Lower leg skin (tissue), 4 donors: ENCODE measurements around the gene IL23A. TPM values are rescaled to one million over a fixed set of nuclear protein-coding genes. Genes with fewer than 3 reads are reported as not detected.

ENCODE experiments used
- DNase-seq, 2 donors: peaks; one replicate each; pipeline ENCODE4 v3.0.0-alpha.2; 2019; ENCODE audit warnings: low spot score in 2 of 2
- H3K4me3 ChIP-seq: fragments of 200-600 bp; sonication (generic); 2 replicates; pipeline ENCODE4 v1.5.1; 2017; ENCODE audit warnings: mild to moderate bottlenecking, low read depth; ENCODE audit not compliant: poor library complexity, severe bottlenecking
- POLR2A ChIP-seq, 2 donors: fragments of 450-650 bp; IDR thresholded peaks; one replicate each; pipeline ENCODE4 v1.6.1; 2016 to 2017; ENCODE audit warnings: antibody characterized with exemption in 2 of 2, mild to moderate bottlenecking in 1 of 2, moderate library complexity in 1 of 2
- WGBS, 2 donors: methylation state at CpG; one replicate each; pipeline ENCODE4 v1.1.5; 2018; 5-methylcytosine and 5-hydroxymethylcytosine counted together
- intact Hi-C: fragments of 100-400 bp; cut with DNase I; formaldehyde crosslinking; loops from one replicate; pipeline ENCODE4 v1.15.0; 2023; ENCODE audit warnings: low total_unique reads
- total RNA-seq, 4 donors: library from RNA; depleted of rRNA; stranded (reverse); fragments of >200 nt; gene quantifications; one replicate each; pipeline ENCODE4 v1.1.0, GENCODE V29; 2016
- TF ChIP-seq, protein P1 (sequence below), 3 donors: fragments of 450-650 bp; IDR thresholded peaks; one replicate each; pipeline ENCODE4 v1.5.1; 2016; ENCODE audit warnings: antibody characterized with exemption in 3 of 3, mild to moderate bottlenecking in 3 of 3, moderate library complexity in 2 of 3

IL23A gene
- total RNA-seq: under 1 TPM in 1 of 4 donors, not detected in 3; 0.45 TPM

- DNase-seq: no peak
- intact Hi-C loops: no loop called here
- TF ChIP-seq, protein P1, sequence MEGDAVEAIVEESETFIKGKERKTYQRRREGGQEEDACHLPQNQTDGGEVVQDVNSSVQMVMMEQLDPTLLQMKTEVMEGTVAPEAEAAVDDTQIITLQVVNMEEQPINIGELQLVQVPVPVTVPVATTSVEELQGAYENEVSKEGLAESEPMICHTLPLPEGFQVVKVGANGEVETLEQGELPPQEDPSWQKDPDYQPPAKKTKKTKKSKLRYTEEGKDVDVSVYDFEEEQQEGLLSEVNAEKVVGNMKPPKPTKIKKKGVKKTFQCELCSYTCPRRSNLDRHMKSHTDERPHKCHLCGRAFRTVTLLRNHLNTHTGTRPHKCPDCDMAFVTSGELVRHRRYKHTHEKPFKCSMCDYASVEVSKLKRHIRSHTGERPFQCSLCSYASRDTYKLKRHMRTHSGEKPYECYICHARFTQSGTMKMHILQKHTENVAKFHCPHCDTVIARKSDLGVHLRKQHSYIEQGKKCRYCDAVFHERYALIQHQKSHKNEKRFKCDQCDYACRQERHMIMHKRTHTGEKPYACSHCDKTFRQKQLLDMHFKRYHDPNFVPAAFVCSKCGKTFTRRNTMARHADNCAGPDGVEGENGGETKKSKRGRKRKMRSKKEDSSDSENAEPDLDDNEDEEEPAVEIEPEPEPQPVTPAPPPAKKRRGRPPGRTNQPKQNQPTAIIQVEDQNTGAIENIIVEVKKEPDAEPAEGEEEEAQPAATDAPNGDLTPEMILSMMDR (IDR thresholded peaks at IDR 0.05): no peak
- no peak for TF ChIP-seq POLR2A (IDR thresholded peaks at IDR 0.05)
- no peak within 1 kb of the TSS for H3K4me3 ChIP-seq
- 33% methylated on average over 9 of the region's 9 CpGs for WGBS, 2 donors
These were observed at the start of gene IL23A for GRCh38 chr12:56338308-56339157. Gene IL23A, plus strand, starts transcription at chr12:56338884. Its CDS starts 161 bp downstream, at chr12:56339045.

DNA sequence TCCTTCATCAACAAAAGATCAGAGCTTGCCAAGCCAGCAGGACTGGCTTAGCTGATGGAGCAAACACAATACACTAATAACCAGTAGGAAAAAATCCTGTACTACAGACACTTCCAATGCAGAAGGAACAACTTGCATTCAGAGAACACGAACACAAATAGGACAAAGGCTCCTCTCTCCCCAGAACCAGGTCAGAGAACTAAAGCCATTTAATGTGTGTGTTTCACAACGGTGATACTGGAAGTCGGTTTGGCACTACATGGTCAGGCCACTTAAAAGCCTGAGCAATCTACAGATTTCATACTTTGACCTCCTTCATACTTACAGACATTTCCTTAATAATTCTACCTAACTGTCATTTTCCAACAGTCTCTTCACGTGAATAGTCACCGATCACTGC is 44.9 kb upstream of the IL23A start:
- 80 to 87% methylated on average over 5 of the region's 5 CpGs for WGBS, 2 donors
- H3K4me3 ChIP-seq: no peak overlapping the region
- intact Hi-C loops: no loop called here
- no peak for DNase-seq
- TF ChIP-seq POLR2A (IDR thresholded peaks at IDR 0.05): no peak
- TF ChIP-seq, protein P1 (IDR thresholded peaks at IDR 0.05): no peak

DNA sequence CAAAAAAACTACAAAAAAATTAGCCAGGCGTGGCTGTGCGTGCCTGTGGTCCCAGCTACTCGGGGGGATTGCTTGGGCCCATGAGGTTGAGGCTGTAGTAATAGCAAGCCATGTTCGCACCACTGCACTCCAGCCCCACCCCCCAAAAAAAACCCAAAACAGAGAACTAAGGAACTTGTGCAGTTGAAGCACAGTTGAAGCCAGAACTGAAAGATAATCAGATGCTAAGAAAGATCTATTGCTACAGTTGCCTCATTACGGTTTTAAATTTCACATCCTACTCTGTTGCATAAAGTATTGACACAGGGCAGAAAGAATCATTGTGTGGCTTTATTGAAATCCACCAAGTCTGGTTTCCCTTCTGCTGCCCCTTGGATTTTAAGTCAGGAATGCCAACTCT is 42.4 kb upstream of the IL23A start:
- TF ChIP-seq, protein P1 (IDR thresholded peaks at IDR 0.05): no peak
- no peak for TF ChIP-seq POLR2A (IDR thresholded peaks at IDR 0.05)
- DNase-seq: no peak
- 79% methylated on average over 5 of the region's 5 CpGs for WGBS, 2 donors
- H3K4me3 ChIP-seq: no peak overlapping the region
- intact Hi-C loops: no loop called here

GRCh38 chr12:56297400-56297799 is 41.3 kb upstream of the IL23A start:
- intact Hi-C loops: no loop called here
- no peak for DNase-seq
- TF ChIP-seq POLR2A (IDR thresholded peaks at IDR 0.05): no peak
- TF ChIP-seq, protein P1 (IDR thresholded peaks at IDR 0.05): no peak
- H3K4me3 ChIP-seq: no peak overlapping the region
- 89 to 90% methylated on average over 8 of the region's 8 CpGs for WGBS, 2 donors

GRCh38 chr12:56298828-56299227 is 39.9 kb upstream of the IL23A start:
- TF ChIP-seq, protein P1 (IDR thresholded peaks at IDR 0.05): no peak
- no peak for TF ChIP-seq POLR2A (IDR thresholded peaks at IDR 0.05)
- intact Hi-C loops: no loop called here
- H3K4me3 ChIP-seq: no peak overlapping the region
- 82 to 84% methylated on average over 5 of the region's 5 CpGs for WGBS, 2 donors
- DNase-seq: no peak
